GM23248 (cell line): ENCODE data around the gene ADCY1. TPM values are rescaled to one million over a fixed set of nuclear protein-coding genes. Genes with fewer than 3 reads are reported as not detected.

ENCODE experiments used
- DNase-seq: peaks from one replicate; pipeline ENCODE4 v3.0.0-alpha.2; 2015
- H2AFZ ChIP-seq: fragments of 200-600 bp; sonication (generic); 2 replicates; pipeline ENCODE4 v1.6.1; 2016; ENCODE audit warnings: antibody characterized with exemption
- H3F3A ChIP-seq: fragments of 200-600 bp; sonication (generic); 2 replicates; pipeline ENCODE4 v1.6.1; 2016; ENCODE audit warnings: mild to moderate bottlenecking, antibody characterized with exemption, mixed run types; ENCODE audit not compliant: insufficient read depth
- H3K27ac ChIP-seq: fragments of 200-600 bp; sonication (generic); 2 replicates; pipeline ENCODE4 v1.5.1; 2016; ENCODE audit warnings: mild to moderate bottlenecking
- H3K27me3 ChIP-seq: fragments of 200-600 bp; sonication (generic); replicated peaks from 2 replicates; pipeline ENCODE4 v1.6.1; 2016; ENCODE audit warnings: mild to moderate bottlenecking; ENCODE audit not compliant: insufficient read depth
- H3K36me3 ChIP-seq: fragments of 200-600 bp; sonication (generic); 2 replicates; pipeline ENCODE4 v1.6.1; 2016; ENCODE audit warnings: low read depth, mild to moderate bottlenecking
- H3K4me1 ChIP-seq: fragments of 200-600 bp; sonication (generic); 2 replicates; pipeline ENCODE4 v1.6.1; 2016; ENCODE audit warnings: mild to moderate bottlenecking; ENCODE audit not compliant: insufficient read depth
- H3K4me2 ChIP-seq: fragments of 200-600 bp; sonication (generic); one replicate; pipeline ENCODE4 v1.6.1; 2016; ENCODE audit warnings: mild to moderate bottlenecking; ENCODE audit not compliant: unreplicated experiment
- H3K4me3 ChIP-seq: fragments of 200-600 bp; sonication (generic); 2 replicates; pipeline ENCODE4 v1.5.1; 2016; ENCODE audit warnings: mild to moderate bottlenecking
- H3K79me2 ChIP-seq: fragments of 200-600 bp; sonication (generic); 2 replicates; pipeline ENCODE4 v1.6.1; 2016; ENCODE audit warnings: mild to moderate bottlenecking; ENCODE audit not compliant: insufficient read depth
- H3K9ac ChIP-seq: fragments of 200-600 bp; sonication (generic); 2 replicates; pipeline ENCODE4 v1.6.1; 2016; ENCODE audit warnings: mild to moderate bottlenecking
- H3K9me2 ChIP-seq: fragments of 200-600 bp; sonication (generic); 2 replicates; pipeline ENCODE4 v1.6.1; 2016; ENCODE audit warnings: mixed run types, mild to moderate bottlenecking, moderate library complexity; ENCODE audit not compliant: insufficient read depth
- H3K9me3 ChIP-seq: fragments of 200-600 bp; sonication (generic); one replicate; pipeline ENCODE4 v1.6.1; 2017; ENCODE audit warnings: low read depth
- H4K20me1 ChIP-seq: fragments of 200-600 bp; sonication (generic); 2 replicates; pipeline ENCODE4 v1.6.0; 2016; ENCODE audit not compliant: insufficient read depth
- EZH2 ChIP-seq: fragments of 200-600 bp; sonication (generic); IDR thresholded peaks from 2 replicates; pipeline ENCODE4 v1.6.1; 2018; ENCODE audit warnings: antibody characterized with exemption, mild to moderate bottlenecking; ENCODE audit not compliant: insufficient read depth, poor library complexity, severe bottlenecking
- EZH2phosphoT487 ChIP-seq: fragments of 200-600 bp; sonication (generic); IDR thresholded peaks from 2 replicates; pipeline ENCODE4 v1.6.1; 2018; ENCODE audit warnings: antibody characterized with exemption, moderate library complexity, mild to moderate bottlenecking, low read depth; ENCODE audit not compliant: insufficient read depth
- WGBS, 2 experiments: methylation state at CpG; one replicate each; pipeline ENCODE4 v1.1.6; 2015 to 2017; ENCODE audit warnings: low lambda C conversion rate in 2 of 2, low coverage in 1 of 2; ENCODE audit errors: missing lambda C conversion rate in 2 of 2; 5-methylcytosine and 5-hydroxymethylcytosine counted together
- in situ Hi-C: fragments of 300-500 bp; cut with MboI; formaldehyde crosslinking; loops from 2 replicates; pipeline ENCODE4 v1.15.0; 2020
- polyA plus RNA-seq: library from polyadenylated mRNA; unstranded; fragments of >200 nt; fragmentation: Nextera tagmentation; extraction: Ambion mirVana; gene quantifications from 2 replicates; pipeline ENCODE4 v1.2.1, GENCODE V29; 2016
- total RNA-seq: library from RNA; depleted of rRNA; stranded (reverse); fragments of >200 nt; shearing (Covaris generic); gene quantifications from 2 replicates; pipeline ENCODE4 v1.2.3, GENCODE V29; 2014

Gene ADCY1
- total and polyA plus RNA-seq, 2 experiments from 2014 or later = 0.11 TPM; not detected in 1

GRCh38 chr7:45701701-45702510, 127.7 kb downstream of the ADCY1 start:
- Histone ChIP-seq H3K36me3 (no peaks in the 10 kb centered on the region), H3K9ac (no peak overlapping the region), H3K9me3 (no peaks in the 10 kb centered on the region), H3K4me3 (no peak overlapping the region), H3K9me2 (no peaks in the 10 kb centered on the region), H3K4me2 (no peak overlapping the region), H3K79me2 (no peaks in the 10 kb centered on the region), H3K27ac (no peak overlapping the region), H3K27me3 (peaks cover 12% of the 10 kb centered on the region), H4K20me1 (no peaks in the 10 kb centered on the region), H3F3A (no peaks in the 10 kb centered on the region), H2AFZ (no peak overlapping the region), H3K4me1 (no peaks in the 10 kb centered on the region)
- DNase-seq = no peak
- in situ Hi-C loops = no loop called here
- no peak for TF ChIP-seq EZH2phosphoT487
- no peak for TF ChIP-seq EZH2
- WGBS, 2 experiments = 75 to 79% methylated on average over 18 of the region's 18 CpGs

- DNase-seq = no peak
- Histone ChIP-seq H3K79me2 (no peaks in the 10 kb centered on the region), H3F3A (no peaks in the 10 kb centered on the region), H3K9me2 (no peaks in the 10 kb centered on the region), H3K4me2 (no peak overlapping the region), H3K9me3 (no peaks in the 10 kb centered on the region), H3K27ac (no peak overlapping the region), H3K9ac (no peak overlapping the region), H3K4me1 (no peaks in the 10 kb centered on the region), H4K20me1 (no peaks in the 10 kb centered on the region), H3K4me3 (no peak overlapping the region), H2AFZ (no peak overlapping the region), H3K36me3 (no peaks in the 10 kb centered on the region), H3K27me3 (peaks cover 12% of the 10 kb centered on the region)
- in situ Hi-C loops = no loop called here
- TF ChIP-seq EZH2phosphoT487 (no peak), EZH2 (no peak)
- 58 to 72% methylated on average over 5 of the region's 5 CpGs for WGBS, 2 experiments
These were observed 128.6 kb downstream of the ADCY1 start for GRCh38 chr7:45702751-45703150.

- no peak overlapping the region for H3K4me3 ChIP-seq
- H3K27ac ChIP-seq = no peak overlapping the region
- no peaks in the 10 kb centered on the region for H3K79me2 ChIP-seq
- no peak overlapping the region for H3K9ac ChIP-seq
- no peaks in the 10 kb centered on the region for H3F3A ChIP-seq
- peaks cover 12% of the 10 kb centered on the region for H3K27me3 ChIP-seq
- no peaks in the 10 kb centered on the region for H4K20me1 ChIP-seq
- DNase-seq = no peak
- WGBS, 2 experiments = 79 to 81% methylated on average over 20 of the region's 20 CpGs
- H3K9me2 ChIP-seq = no peaks in the 10 kb centered on the region
- in situ Hi-C loops = no loop called here
- no peak overlapping the region for H3K4me2 ChIP-seq
- TF ChIP-seq EZH2 (no peak), EZH2phosphoT487 (no peak)
- no peak overlapping the region for H2AFZ ChIP-seq
- H3K4me1 ChIP-seq = no peaks in the 10 kb centered on the region
- no peaks in the 10 kb centered on the region for H3K36me3 ChIP-seq
- no peaks in the 10 kb centered on the region for H3K9me3 ChIP-seq
These were observed 129.2 kb downstream of the ADCY1 start for GRCh38 chr7:45703373-45703821.

- H3K4me2 ChIP-seq = no peak overlapping the region
- DNase-seq = no peak
- no peaks in the 10 kb centered on the region for H4K20me1 ChIP-seq
- no peak overlapping the region for H3K4me3 ChIP-seq
- no peaks in the 10 kb centered on the region for H3F3A ChIP-seq
- H2AFZ ChIP-seq = no peak overlapping the region
- H3K9me3 ChIP-seq = no peaks in the 10 kb centered on the region
- H3K79me2 ChIP-seq = no peaks in the 10 kb centered on the region
- H3K36me3 ChIP-seq = no peaks in the 10 kb centered on the region
- TF ChIP-seq EZH2phosphoT487 = no peak
- no peak for TF ChIP-seq EZH2
- in situ Hi-C loops = no loop called here
- no peaks in the 10 kb centered on the region for H3K9me2 ChIP-seq
- peaks cover 12% of the 10 kb centered on the region for H3K27me3 ChIP-seq
- no peak overlapping the region for H3K27ac ChIP-seq
- no peak overlapping the region for H3K9ac ChIP-seq
- WGBS, 2 experiments = 81 to 85% methylated on average over 12 of the region's 13 CpGs
- H3K4me1 ChIP-seq = no peaks in the 10 kb centered on the region
These were observed 129.9 kb downstream of the ADCY1 start for GRCh38 chr7:45703911-45704682.
